ENCODE measurements around the gene OR14I1.

DNA sequence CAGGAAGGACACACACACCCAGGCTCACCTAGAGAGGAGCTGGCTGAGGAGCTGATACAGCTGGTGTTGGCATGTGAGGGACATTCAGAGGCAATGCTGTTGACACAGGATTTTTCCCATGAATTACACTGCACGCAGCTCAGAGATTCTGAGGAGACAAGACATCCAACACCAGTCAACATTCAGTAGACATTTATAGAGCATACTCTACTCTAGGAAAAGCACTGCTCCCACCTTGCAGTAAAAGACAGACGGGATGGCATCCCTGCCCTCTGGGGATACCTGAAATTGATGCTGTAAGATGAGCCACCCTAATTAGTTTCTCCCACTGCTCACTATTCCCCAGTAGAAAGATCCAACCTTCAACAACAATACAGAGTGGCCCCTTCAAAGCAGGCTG lies 47.9 kb upstream of the OR14I1 start:
- TF ChIP-seq POLR2A (IDR thresholded peaks at IDR 0.05), result no peak
- TF ChIP-seq, protein P1, sequence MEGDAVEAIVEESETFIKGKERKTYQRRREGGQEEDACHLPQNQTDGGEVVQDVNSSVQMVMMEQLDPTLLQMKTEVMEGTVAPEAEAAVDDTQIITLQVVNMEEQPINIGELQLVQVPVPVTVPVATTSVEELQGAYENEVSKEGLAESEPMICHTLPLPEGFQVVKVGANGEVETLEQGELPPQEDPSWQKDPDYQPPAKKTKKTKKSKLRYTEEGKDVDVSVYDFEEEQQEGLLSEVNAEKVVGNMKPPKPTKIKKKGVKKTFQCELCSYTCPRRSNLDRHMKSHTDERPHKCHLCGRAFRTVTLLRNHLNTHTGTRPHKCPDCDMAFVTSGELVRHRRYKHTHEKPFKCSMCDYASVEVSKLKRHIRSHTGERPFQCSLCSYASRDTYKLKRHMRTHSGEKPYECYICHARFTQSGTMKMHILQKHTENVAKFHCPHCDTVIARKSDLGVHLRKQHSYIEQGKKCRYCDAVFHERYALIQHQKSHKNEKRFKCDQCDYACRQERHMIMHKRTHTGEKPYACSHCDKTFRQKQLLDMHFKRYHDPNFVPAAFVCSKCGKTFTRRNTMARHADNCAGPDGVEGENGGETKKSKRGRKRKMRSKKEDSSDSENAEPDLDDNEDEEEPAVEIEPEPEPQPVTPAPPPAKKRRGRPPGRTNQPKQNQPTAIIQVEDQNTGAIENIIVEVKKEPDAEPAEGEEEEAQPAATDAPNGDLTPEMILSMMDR (IDR thresholded peaks at IDR 0.05), result no peak
